ENCODE data around the gene ADAM8. TPM values are rescaled to one million over a fixed set of nuclear protein-coding genes. Genes with fewer than 3 reads are reported as not detected.

The ADAM8 gene
- total and polyA plus RNA-seq, 10 of the 15 experiments (the other 5 are each of a cell fraction or from before 2014, with no cell fraction given): 0.37 to 92.7 (median 21.7) TPM

DNA sequence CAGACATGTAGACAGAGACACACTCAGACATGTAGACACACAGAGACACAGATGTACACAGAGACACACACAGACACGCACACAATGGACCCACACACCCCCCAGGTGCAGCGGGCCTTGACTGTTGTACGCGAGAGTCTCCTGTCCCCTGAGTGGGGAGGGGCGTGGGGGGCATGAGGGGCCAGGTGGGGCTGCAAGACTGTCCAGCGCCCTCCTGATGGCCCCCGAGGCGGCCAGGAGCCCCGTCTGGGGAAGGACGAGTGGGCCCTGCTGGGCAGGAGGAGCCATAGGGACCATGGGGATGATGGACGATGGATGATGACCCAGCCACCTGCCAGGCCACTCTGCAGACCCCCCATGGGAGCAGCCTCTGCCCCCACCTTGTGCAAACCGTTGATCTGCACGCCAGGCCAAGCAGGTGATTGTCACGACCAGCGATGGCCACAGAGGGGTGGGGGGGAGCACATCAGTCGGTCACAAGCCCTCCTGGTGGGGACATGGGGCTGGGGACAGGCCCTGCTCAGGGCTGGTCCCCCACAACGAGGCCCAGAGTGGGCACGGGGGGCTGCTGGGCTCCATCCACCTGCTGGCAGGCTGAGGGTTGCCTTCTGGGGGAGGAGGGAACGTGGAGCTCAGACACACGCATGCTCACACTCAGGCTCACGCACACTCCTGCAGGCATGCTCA, 27.4 kb downstream of the ADAM8 start:
- H3K4me2 ChIP-seq (ENCODE audit: control insufficient read depth, insufficient read depth): no peak overlapping the region
- H3K4me1 ChIP-seq (ENCODE audit: control insufficient read depth, insufficient read depth, low read length): no peaks in the 10 kb centered on the region
- FAIRE-seq: no peak
- no peaks in the 10 kb centered on the region for H3K9me3 ChIP-seq (replicated peaks; ENCODE audit: control insufficient read depth, insufficient read depth, low read length)
- no peak for TF ChIP-seq ZSCAN29 (IDR thresholded peaks at IDR 0.05)
- no peak for TF ChIP-seq POU2F2 (IDR thresholded peaks at IDR 0.05; ENCODE audit: borderline replicate concordance, low read depth, low read length)
- TF ChIP-seq, protein P1, sequence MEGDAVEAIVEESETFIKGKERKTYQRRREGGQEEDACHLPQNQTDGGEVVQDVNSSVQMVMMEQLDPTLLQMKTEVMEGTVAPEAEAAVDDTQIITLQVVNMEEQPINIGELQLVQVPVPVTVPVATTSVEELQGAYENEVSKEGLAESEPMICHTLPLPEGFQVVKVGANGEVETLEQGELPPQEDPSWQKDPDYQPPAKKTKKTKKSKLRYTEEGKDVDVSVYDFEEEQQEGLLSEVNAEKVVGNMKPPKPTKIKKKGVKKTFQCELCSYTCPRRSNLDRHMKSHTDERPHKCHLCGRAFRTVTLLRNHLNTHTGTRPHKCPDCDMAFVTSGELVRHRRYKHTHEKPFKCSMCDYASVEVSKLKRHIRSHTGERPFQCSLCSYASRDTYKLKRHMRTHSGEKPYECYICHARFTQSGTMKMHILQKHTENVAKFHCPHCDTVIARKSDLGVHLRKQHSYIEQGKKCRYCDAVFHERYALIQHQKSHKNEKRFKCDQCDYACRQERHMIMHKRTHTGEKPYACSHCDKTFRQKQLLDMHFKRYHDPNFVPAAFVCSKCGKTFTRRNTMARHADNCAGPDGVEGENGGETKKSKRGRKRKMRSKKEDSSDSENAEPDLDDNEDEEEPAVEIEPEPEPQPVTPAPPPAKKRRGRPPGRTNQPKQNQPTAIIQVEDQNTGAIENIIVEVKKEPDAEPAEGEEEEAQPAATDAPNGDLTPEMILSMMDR (IDR thresholded peaks at IDR 0.05 in 2 of 3, conservative IDR thresholded peaks at IDR 0.05 in 1 of 3; ENCODE audit: control insufficient read depth in 2 of 3, extremely low read depth in 1 of 3, insufficient read depth in 1 of 3, low read depth in 3 of 3, low read length in 3 of 3): 0 out of 6 replicates have a peak, but pooled peaks of 1 of the 3 experiments have one; percentile 8
- TF ChIP-seq RAD51 (IDR thresholded peaks at IDR 0.05): no peak
- no peak for TF ChIP-seq ATF3 (IDR thresholded peaks at IDR 0.05; ENCODE audit: borderline replicate concordance, extremely low read depth, low read depth, low read length)
- no peak for TF ChIP-seq PAX8 (IDR thresholded peaks at IDR 0.05)
- no peak for TF ChIP-seq ZNF207 (IDR thresholded peaks at IDR 0.05; ENCODE audit: borderline replicate concordance)
- ChIA-PET POLR2A (no interaction called here), SMC1A (ENCODE audit: uncharacterized antibody, unreplicated experiment) (no interaction called here), CTCF (no interaction called here), RAD21 (ENCODE audit: unreplicated experiment) (no interaction called here)
- no peak overlapping the region for H3K9ac ChIP-seq (ENCODE audit: control insufficient read depth, insufficient read depth, low read length)
- peak; percentile 42 for ATAC-seq
- H3K36me3 ChIP-seq (ENCODE audit: control insufficient read depth in 2 of 2, insufficient read depth in 2 of 2, low read length in 1 of 2): no peaks in the 10 kb centered on the region
- H3K4me3 ChIP-seq: no peak overlapping the region
- no TSS peak for BruUV-seq (replicated peaks)
- DNase-seq (ENCODE audit: low read depth, low spot score): no peak
- no peak overlapping the region for H3K27ac ChIP-seq (ENCODE audit: control insufficient read depth, insufficient read depth)
- WGBS (ENCODE audit: insufficient coverage, insufficient replicate concordance, low lambda C conversion rate, missing lambda C conversion rate): 22% methylated on average over 16 of the region's 21 CpGs
- no peaks in the 10 kb centered on the region for H3K79me2 ChIP-seq (ENCODE audit: control insufficient read depth, insufficient read depth, low read length)
- no peak overlapping the region for H2AFZ ChIP-seq (ENCODE audit: control insufficient read depth, low read depth, low read length)
- H4K20me1 ChIP-seq (ENCODE audit: control insufficient read depth, insufficient read depth): no peaks in the 10 kb centered on the region; the same call in 1 of the 2 replicates
- in situ Hi-C loops (cut with MboI): no loop called here
- H3K27me3 ChIP-seq (replicated peaks in 1 of 2; ENCODE audit: control insufficient read depth in 2 of 2, insufficient read depth in 2 of 2, low read length in 1 of 2): no peaks in the 10 kb centered on the region
- intact Hi-C loops (cut with micrococcal nuclease; ENCODE audit: unreplicated experiment): no loop called here
